ENCODE data around the gene SERBP1.
"Not testable (repeated sequence)": the region's sequence is repeated elsewhere in the genome, so short reads cannot be mapped to it uniquely, and the experiment has no call there.

The SERBP1 gene

DNA sequence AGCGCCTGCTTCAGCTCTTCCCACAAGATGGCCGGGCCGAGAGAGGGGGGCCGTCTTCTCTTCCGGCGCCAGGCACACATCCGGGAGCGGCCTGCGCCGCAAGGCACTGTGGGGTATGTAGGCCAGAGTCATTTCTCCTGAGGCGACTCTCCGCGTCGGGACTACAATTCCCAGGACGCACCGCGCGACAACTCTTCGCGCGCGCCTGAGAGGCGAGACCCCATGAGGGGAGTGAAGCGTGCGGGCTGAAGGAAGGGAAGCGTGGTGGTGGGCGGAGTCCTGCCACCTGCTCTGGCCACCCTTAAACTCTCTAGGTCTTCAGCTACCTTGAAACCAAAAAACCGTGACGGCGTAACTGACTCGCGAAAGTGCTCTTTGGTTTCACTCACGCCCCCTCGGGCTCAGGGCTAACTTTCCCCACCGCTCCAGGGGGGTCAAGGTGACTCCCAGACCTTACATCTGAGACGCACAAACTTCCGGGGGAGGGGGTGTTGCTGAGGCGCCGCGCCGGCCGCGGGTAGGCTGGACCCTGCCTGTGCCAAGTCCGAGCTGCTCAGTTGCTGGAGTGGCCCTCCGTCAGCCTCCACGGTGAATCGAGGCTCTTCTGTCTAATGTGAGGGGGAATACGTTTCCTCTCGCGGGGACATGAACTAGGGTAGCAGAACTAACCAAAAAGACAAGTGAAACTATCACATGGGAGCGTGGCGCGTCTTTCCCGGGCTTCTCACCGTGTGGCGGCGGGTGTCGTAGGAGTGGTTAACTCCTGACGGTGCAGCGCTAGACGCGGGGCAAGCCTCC is at the start of gene SERBP1:
TSS of gene SERBP1 (minus strand) at position 45 of the 798 bp plus-strand sequence. CDS start 102 bp downstream, outside the sequence.
- DNase-seq = peak; percentile 95

GRCh38 chr1:67479146-67479891 is 49.1 kb upstream of the SERBP1 start:
- DNase-seq = no peak

DNA sequence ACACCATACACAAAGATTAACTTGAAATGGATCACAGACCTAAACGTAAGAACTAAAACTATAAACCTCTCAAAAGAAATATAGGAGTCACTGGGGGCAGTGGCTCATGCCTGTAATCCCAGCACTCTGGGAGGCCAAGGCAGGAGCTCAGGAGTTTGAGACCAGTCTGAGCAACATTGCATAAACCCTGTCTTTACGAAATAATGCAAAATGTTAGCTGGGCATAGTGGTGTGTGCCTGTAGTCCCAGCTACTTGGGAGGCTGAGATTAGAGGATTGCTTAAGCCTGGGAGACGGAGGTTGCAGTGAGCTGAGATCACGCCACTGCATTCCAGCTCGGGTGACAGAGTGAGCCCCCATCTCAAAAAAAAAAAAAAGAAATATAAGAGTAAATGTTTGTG is 46.7 kb upstream of the SERBP1 start:
- DNase-seq = no peak

- DNase-seq = no peak
These were observed 45.8 kb upstream of the SERBP1 start for GRCh38 chr1:67476006-67476482.

- no peak for DNase-seq
These were observed 41.9 kb upstream of the SERBP1 start for GRCh38 chr1:67472056-67472455.

- DNase-seq = no peak
These were observed 39.2 kb upstream of the SERBP1 start for GRCh38 chr1:67469431-67469830.

DNA sequence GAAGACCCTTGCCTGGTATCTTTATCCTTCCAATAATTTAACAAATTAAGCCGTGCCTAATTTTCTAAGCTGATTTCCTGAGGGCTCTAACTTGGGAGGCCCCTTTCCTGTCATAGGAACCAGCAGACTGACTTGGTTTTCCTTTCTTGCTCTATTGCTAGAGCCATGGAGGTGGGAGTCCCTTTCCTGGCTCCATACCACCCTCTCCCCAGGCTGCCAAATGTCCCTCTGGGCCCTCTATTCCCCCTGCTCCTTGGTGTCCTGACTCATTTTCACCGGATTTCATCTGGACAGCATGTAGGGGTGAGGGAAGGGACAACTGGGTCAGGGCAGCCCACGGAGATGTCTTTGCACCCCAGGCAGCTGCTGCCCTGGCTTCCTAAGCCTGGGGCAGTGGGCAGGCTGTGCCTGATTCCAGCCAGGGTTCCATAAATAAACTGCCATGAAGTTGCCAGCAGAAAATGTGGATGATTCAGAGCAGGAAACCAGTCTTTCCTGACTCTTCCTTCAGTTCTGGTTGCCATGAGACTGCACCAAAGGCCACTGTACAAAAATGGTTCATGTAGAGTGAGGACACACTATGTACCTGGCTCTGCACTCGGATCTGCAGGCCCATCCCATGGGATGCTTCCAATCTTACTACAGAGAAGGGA is 38.0 kb upstream of the SERBP1 start:
- no peak for DNase-seq

DNA sequence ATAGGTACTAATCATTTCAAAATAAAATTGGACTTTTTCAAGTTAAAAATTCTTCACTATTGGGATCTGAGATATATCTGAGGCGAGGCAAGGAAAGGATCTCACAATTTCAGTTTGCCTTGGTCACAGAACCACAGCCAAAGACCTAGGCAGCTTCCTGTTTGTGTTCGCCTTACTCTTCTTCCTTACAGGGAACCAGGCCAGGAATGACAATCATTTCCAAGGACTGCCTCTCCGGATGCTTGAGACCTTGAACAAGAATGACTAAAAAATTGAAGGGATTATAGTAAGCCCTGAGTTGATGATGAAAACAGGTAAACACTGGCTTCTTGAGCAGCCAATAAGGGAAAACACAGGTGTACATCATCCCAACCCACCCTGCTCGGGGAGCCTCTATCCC is 35.2 kb upstream of the SERBP1 start:
- no peak for DNase-seq

DNA sequence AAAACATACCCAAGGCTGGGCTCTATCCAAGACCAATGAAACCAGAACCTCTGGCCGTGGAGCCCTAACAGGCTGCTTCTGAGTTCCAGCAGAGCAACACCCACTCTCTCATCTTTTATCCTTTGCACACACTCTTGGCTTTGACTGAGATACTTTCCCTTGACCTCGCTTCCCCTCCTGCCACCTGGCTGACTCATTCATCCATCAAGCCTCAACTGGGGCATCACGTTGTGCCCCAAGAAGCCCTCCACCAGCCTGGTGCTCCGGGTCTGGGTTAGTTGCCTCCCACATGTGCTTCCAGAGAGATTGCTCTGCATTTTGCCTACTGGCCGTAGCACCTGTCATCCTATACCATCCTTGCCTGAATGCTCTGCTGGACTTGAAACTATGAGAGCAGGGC is 34.5 kb upstream of the SERBP1 start:
- DNase-seq = no peak

DNA sequence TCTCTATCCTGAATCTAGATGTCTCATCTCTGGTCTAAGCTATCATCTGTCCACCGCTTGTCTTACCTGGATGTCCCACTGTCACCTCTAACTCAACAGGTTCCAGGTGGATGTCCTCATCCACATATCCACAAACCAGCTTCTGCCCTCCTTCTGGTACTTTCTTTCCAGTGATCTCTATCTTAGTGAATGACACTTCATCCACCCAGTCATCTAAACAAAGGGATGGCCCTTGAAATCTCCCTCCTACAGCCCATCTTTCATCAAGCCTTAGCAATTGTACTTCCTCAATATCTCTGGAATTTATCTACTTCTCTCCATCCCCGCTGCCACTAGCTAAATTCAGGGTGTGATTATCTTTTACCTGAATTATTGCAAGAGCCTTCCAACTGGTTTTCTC is 33.9 kb upstream of the SERBP1 start:
- no peak for DNase-seq

DNA sequence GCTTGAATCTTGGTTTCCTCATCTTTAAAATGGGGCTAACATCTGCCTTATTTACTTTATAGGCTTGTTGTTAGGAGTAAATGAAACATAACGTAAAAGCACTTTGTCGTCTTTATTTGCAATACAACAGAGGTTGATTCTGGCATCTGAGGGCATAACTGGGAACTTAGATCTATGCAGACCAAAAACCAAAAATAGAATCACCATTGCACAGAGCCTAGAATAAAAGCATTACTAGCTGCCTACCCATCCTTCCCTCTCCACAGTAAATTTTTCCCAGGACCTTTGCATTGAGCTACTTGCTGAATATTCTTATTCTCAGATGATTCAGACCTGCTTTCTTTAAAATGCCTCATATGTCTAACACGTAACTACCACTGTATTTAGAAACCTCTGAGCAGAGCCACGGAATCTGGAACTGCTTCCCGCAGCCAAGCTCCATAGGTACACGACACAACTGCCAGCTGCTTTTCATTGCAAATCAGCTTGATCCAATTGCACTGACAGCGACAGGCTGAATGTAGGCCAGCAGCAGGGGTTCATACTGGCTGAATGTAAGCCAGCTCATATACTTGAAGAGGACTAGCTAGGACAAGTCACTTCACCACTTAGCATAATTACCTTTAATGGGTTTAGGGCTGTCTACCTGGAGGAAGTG is 33.2 kb upstream of the SERBP1 start:
- no peak for DNase-seq

DNA sequence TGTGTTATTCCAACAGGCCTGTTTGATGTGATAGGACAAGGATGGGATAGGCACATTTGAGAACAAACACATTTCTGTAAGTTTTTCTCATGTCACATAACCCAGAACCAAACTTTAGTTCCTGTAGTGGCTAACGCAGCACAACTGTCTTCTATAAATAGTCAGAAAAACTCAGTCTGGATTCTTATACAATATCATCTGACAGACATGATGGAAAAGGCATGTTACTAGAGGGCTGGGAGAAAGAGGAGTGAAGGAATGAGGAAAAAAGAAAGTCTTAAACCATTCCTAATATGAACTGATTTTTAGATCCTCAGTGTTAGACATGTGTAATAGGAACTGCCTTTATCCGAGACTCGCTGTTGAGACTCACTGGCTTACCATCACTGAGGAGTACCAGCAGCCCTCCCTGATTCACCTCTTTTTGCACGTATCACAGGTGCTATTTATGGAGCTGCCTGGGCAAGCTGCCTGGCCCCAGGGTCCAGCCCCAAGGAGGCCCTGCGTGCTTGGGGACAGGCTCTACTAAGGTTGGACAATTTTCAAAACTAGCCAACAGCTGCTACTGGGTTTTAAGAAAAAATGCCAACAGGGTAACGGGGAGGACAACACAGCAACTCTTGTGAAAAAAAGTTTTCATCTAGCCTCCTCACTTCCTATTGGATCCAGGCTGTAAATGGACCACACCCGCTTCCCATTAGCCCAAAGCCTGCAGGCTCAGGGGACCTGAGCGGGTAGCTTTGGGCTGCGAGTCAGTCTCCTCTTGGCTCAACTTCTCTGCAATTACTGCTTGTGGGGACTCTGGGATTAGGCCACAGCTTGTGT is 30.7 kb upstream of the SERBP1 start:
- no peak for DNase-seq

GRCh38 chr1:67459068-67459467 is 28.9 kb upstream of the SERBP1 start:
- DNase-seq = no peak

GRCh38 chr1:67458663-67459062 is 28.5 kb upstream of the SERBP1 start:
- no peak for DNase-seq

DNA sequence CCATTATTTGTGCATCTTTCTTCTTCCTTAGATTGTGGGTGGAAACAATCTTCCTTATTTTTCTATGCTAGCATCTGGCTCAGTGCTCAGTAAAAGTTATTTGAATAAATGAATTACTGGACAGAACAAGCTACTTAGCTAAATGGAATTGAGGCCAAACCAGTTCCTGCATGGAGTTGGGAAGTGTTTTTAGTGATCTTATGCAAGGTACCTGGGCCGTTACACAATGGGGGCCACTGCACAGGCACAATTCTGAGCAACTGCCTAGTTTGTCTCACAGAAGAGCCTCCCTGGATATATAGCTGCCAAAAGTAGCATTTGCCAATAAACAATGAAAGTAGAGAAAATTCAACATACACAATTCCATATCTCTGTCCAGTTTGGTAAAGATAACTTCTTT is 27.0 kb upstream of the SERBP1 start:
- DNase-seq = no peak

- DNase-seq = no peak
These were observed 21.6 kb upstream of the SERBP1 start for GRCh38 chr1:67451815-67452214.

DNA sequence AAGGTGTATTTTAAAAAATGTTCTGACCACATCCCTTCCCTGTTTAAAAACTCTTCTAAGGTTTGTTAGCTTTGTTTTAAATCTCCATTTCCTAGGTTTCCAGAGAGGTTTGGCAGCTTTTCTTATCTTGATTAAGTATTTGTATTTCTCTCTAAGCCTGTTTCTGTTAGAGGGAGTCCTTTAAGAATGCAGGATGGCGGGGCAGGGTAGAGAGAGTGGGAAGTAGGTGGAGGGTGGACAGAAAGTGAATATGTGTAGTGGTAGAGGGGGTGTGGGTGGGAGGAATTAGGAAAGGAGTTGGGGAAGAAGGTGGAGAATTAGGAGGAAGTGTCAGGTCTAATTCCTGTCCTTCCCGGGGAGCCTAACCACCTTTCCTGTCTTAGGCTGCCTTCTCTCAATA is 21.2 kb upstream of the SERBP1 start:
- no peak for DNase-seq

DNA sequence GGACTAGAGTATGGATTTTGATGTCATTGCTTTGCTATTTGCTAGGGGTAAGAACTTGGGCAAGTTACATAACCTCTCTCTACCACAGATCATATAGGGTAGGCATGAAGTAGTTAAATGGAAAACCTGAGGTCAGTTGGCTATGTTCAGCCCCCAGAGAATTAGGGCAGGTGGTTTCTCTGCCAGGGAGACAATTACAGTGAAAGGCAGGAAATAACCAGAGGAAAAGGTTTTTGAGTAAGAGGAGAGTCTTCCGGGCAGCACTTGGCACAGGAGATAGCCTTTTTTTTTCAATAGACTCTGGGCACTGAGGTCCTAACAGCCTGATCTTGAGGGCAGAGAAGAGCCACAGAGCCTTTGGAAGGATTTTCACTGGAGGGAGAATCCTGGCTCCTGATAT is 16.7 kb upstream of the SERBP1 start:
- DNase-seq = no peak

- DNase-seq = not testable (repeated sequence)
These were observed 15.8 kb upstream of the SERBP1 start for GRCh38 chr1:67446014-67446413.

DNA sequence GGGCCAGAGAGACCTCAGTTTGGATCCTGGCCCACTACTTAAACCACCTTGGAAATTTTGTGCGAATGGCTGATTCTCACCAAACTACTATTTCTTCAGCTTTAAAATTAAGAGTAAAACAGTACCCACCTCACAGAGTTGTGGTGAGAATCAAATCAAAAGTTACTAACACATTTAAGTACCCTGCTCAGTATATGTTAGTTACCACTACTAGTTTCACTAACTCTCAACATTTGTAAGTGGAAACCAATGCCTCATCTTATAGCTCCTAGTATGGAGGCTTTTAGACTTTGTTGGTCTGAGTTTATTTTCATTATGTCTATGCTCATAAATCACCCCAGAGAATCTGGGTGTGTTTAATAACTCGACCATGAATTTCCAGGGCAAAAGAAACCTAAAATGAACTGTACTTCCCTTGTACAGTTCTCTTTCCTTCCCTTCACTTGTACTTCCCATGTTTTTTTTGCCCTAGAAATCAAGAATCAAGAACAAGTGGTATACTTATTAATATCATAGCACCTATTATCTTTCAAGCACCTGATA is 11.6 kb upstream of the SERBP1 start:
- DNase-seq = no peak

GRCh38 chr1:67441183-67441582 is 11.0 kb upstream of the SERBP1 start:
- peak; percentile 16 for DNase-seq

- no peak for DNase-seq
These were observed 10.1 kb upstream of the SERBP1 start for GRCh38 chr1:67440339-67440738.
